ENCODE results near the gene NPAS1.

- TF ChIP-seq POLR2A (IDR thresholded peaks at IDR 0.05; ENCODE audit: insufficient read depth in 1 of 2, low read depth in 2 of 2, low read length in 2 of 2) (no peak), SOX6 (IDR thresholded peaks at IDR 0.05) (no peak), SOX6 (CRISPR knock-in tag; IDR thresholded peaks at IDR 0.05) (no peak), RAD21 (CRISPR knock-in tag; IDR thresholded peaks at IDR 0.05) (no peak), ZNF235 (CRISPR knock-in tag; IDR thresholded peaks at IDR 0.05; ENCODE audit: borderline replicate concordance) (no peak), REST (IDR thresholded peaks at IDR 0.05; ENCODE audit: borderline replicate concordance in 1 of 2, low read depth in 1 of 2, low read length in 2 of 2) (no peak)
Measured at GRCh38 chr19:47020992-47021496, 1.4 kb downstream of the NPAS1 start.
